Omental fat pad (tissue), 4 donors: ENCODE data around the gene MARS1. TPM values are rescaled to one million over a fixed set of nuclear protein-coding genes. Genes with fewer than 3 reads are reported as not detected.

Experiments used
- ATAC-seq: fragments of 150-250 bp; one replicate; pipeline ENCODE4 v1.9.1; 2016; ENCODE audit warnings: mild to moderate bottlenecking, moderate library complexity; ENCODE audit not compliant: low FRiP score
- DNase-seq: peaks from one replicate; pipeline ENCODE4 v3.0.0-alpha.2; 2019; ENCODE audit warnings: low spot score
- CTCF ChIP-seq, 3 donors: fragments of 450-650 bp; IDR thresholded peaks; one replicate each; pipeline ENCODE4 v1.5.1; 2016 to 2017; ENCODE audit warnings: antibody characterized with exemption in 3 of 3, mild to moderate bottlenecking in 3 of 3, moderate library complexity in 2 of 3
- total RNA-seq, 4 donors: library from RNA; depleted of rRNA; stranded (reverse); fragments of >200 nt; gene quantifications; one replicate each; pipeline ENCODE4 v1.1.0, GENCODE V29; 2016

MARS1 gene
- total RNA-seq, 4 donors from 2014 or later = 53.5 to 108 (median 58.4) TPM

DNA sequence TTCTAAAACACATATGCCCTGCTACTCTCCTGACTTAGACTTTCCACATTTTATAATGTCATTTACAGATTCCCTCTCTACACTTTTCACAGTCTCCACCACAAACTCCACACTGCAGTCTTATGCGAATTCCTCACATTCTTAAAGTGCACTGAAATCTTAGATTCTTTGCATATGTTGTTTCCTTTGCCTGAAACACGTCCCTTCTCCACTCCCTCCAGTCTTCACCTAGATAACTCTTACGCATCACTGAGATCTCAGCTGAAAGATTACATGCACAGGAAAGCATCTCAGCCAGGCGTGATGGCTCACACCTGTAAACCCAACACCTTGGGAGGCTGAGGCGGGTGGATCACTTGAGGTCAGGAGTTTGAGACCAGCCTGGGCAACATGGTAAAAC is 4.4 kb upstream of the MARS1 start:
- ATAC-seq (no peak), DNase-seq (no peak)
- no peak for TF ChIP-seq CTCF (IDR thresholded peaks at IDR 0.05)

DNA sequence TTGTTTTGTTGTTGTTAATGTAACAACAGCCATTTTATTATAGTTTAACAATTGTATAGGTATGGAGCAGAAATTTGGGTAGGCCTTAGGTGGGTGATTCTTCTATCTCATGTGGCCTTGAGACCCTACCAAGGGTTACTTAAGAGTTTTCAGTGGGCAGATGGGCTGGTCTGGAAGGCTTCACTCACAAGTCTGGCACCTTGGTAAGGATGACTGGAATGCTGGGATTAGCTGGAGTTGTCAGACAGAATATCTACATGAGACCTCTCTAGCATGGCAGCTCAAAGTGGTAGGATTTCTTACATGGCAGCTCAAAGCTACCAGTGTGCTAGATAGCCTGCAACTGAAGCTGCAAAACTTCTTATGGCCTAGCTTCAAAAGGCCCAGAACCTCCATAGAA is 2.2 kb upstream of the MARS1 start:
- DNase-seq (no peak), ATAC-seq (no peak)
- TF ChIP-seq CTCF (IDR thresholded peaks at IDR 0.05) = no peak

DNA sequence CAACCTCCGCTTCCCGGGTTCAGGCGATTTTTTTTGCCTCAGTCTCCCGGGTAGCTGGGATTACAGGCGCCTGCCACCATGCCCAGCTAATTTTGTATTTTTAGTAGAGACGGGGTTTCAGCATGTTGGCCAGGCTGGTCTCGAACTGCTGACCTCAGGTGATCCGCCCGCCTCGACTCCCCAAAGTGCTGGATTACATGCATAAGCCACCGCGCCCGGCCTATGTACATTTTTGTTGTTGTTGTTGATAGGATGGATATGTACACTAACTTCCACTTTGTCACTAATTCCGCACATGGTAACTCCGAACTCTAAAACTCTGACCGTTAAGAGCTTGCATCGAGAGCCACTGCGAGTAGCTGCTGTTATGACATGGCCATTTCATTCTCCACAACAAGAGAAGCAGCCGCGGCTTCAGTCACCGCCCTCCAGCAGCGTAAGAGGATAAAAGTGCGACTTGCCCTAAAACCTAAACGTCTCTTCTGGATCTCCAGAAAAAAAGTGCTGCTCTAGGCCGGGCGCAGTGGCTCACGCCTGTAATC is 742 bp upstream of the MARS1 start:
- no peak for TF ChIP-seq CTCF (IDR thresholded peaks at IDR 0.05)
- ATAC-seq (no peak), DNase-seq (no peak)

DNA sequence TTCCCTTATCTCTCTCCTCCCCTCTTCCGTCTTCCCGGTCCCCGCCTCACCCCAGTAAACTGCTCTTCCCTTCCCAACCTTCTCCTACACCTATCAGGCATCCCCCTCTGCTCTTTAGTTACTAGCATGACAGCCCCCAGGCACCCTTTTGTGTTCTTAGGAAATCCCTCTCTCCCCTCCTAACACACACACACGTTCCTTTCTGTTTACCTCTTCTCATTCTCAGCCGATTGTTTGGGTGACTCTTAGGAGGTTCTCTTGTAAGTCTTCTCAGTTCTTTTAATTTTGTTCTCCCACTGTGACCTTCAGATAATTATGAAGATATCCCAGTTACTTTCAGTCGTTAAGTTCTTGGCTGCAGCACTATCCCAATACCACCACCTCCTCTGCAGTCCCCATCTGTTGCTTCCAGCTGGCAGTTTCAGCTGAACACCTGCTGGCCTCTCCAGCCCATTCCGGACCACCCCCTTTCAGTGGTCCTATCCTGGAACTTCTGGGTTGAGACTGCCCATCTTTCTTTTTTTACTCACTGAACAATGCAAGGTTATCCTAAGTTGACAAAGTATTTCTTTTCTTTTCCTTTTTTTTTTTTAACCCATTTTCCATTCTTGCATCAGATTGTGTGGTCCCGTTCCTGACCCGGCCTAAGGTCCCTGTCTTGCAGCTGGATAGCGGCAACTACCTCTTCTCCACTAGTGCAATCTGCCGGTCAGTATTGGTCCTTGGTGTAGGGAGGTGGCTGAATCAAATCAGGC is 711 bp downstream of the MARS1 start:
- DNase-seq (no peak), ATAC-seq (no peak)
- no peak for TF ChIP-seq CTCF (IDR thresholded peaks at IDR 0.05)

DNA sequence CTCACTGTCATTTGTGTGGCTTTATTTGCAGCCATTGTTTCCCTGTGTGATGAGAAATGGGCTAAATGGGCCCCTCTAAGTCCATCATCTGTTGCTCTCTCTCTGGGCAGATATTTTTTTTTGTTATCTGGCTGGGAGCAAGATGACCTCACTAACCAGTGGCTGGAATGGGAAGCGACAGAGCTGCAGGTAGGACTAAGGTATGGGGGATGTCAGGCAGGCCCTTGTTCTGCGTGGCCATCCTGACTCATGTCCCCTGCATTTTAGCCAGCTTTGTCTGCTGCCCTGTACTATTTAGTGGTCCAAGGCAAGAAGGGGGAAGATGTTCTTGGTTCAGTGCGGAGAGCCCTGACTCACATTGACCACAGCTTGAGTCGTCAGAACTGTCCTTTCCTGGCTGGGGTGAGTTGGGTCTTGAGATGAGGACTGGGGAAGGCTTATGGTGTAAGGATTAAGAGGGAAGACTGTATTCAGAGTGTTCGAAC is 1.3 kb downstream of the MARS1 start:
- TF ChIP-seq CTCF (IDR thresholded peaks at IDR 0.05) = no peak
- DNase-seq (no peak), ATAC-seq (no peak)

DNA sequence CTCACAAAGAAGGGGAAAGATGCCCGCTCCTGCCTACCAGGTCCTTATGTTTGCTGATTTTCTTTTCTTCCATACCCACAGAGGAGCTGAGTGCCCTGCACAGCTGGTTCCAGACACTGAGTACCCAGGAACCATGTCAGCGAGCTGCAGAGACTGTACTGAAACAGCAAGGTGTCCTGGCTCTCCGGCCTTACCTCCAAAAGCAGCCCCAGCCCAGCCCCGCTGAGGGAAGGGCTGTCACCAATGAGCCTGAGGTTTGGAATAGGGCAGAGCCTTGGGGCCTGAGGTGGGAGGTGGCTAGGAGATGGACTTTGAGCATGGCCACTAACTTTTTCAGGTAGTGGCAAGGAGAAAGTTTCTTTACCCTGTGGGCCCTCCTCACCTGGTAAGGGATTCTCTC is 2.3 kb downstream of the MARS1 start:
- DNase-seq (no peak), ATAC-seq (no peak)

More for the DNA sequence above, 2.3 kb downstream of the MARS1 start:
- no peak for TF ChIP-seq CTCF (IDR thresholded peaks at IDR 0.05)
